ENCODE measurements around the gene TMEM82.

The TMEM82 gene

DNA sequence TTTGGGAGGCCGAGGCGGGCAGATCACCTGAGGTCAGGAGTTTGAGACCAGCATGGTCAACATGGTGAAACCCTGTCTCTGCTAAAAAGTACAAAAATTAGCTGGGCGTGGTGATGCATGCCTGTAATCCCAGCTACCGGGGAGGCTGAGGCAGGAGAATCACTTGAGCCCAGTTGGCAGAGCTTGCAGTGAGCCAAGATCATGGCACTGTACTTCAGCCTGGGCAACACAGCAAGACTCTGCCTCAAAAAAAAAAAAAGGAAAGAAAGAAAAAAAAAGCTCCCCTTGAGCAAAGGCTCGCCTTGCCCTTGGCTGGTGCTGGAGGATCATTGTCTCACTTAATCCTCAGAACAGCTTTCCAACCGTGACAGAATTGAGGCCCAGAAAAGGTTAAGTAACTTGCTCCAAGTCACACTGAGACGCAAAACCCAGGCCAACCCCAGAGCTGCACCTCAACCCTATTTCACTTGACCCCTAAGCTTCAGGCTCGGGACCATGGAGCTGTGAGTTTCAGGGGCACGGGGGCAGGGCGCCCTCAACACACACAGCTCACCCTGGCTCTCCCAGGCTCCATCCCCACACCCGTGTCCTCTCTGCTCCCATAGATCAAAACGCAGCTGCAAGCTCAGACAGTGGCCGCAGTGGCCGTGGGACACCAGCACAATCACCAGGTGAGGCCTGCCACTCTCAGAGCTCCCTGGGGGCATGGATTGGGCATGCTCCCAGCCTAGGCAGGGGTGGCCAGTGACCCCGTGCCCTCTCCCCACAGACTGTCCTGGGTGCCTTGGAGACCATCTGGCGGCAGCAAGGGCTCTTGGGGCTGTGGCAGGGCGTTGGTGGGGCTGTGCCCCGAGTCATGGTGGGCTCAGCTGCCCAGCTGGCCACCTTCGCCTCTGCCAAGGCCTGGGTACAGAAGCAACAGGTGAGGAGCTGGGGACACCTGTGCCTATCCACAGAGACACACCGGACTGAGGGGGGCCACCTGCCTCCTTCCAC lies 4.7 kb upstream of the TMEM82 start:
- Histone ChIP-seq H3K36me3 (ENCODE audit: control insufficient read depth in 2 of 2, insufficient read depth in 1 of 2, low read length in 2 of 2) (peaks cover 0 to 29% of the 10 kb centered on the region in 2 experiments; a peak in 1 of 3 replicates), H3K4me3 (ENCODE audit: low read depth, low read length) (no peak overlapping the region), H3K27ac (ENCODE audit: extremely low read depth, low read depth, low read length) (no peak overlapping the region), H3K4me1 (ENCODE audit: control insufficient read depth, insufficient read depth, low read length) (no peaks in the 10 kb centered on the region), H3K9me3 (ENCODE audit: control insufficient read depth, insufficient read depth, low read depth, low read length) (no peaks in the 10 kb centered on the region)
- POLR2A ChIA-PET: interaction anchor here (0.6 kb wide), 1 partner anchor 475 kb away, joined by 7 read pairs; no protein-coding TSS in a partner anchor
- CTCF ChIA-PET: interaction anchor here (0.6 kb wide), 1 partner anchor 147 kb away, joined by 3 read pairs; no protein-coding TSS in a partner anchor
- no peak for TF ChIP-seq ZNF560 (tag by site-specific recombination; IDR thresholded peaks at IDR 0.05; ENCODE audit: borderline replicate concordance)
- no peak for TF ChIP-seq ZNF146 (tag by site-specific recombination; IDR thresholded peaks at IDR 0.05)
- TF ChIP-seq ZFP37 (tag by site-specific recombination; IDR thresholded peaks at IDR 0.05): no peak
- TF ChIP-seq ZNF157 (tag by site-specific recombination; IDR thresholded peaks at IDR 0.05): no peak
- TF ChIP-seq, protein P1, sequence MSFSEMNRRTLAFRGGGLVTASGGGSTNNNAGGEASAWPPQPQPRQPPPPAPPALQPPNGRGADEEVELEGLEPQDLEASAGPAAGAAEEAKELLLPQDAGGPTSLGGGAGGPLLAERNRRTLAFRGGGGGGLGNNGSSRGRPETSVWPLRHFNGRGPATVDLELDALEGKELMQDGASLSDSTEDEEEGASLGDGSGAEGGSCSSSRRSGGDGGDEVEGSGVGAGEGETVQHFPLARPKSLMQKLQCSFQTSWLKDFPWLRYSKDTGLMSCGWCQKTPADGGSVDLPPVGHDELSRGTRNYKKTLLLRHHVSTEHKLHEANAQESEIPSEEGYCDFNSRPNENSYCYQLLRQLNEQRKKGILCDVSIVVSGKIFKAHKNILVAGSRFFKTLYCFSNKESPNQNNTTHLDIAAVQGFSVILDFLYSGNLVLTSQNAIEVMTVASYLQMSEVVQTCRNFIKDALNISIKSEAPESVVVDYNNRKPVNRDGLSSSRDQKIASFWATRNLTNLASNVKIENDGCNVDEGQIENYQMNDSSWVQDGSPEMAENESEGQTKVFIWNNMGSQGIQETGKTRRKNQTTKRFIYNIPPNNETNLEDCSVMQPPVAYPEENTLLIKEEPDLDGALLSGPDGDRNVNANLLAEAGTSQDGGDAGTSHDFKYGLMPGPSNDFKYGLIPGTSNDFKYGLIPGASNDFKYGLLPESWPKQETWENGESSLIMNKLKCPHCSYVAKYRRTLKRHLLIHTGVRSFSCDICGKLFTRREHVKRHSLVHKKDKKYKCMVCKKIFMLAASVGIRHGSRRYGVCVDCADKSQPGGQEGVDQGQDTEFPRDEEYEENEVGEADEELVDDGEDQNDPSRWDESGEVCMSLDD (tag by site-specific recombination; IDR thresholded peaks at IDR 0.05): no peak
- no peak for TF ChIP-seq ZNF114 (tag by site-specific recombination; IDR thresholded peaks at IDR 0.05)
- TF ChIP-seq ZNF600 (tag by site-specific recombination; IDR thresholded peaks at IDR 0.05): no peak
- no peak for TF ChIP-seq ZNF169 (tag by site-specific recombination; IDR thresholded peaks at IDR 0.05)
- TF ChIP-seq SP2 (tag by site-specific recombination; IDR thresholded peaks at IDR 0.05): no peak
- TF ChIP-seq ZNF140 (tag by site-specific recombination; IDR thresholded peaks at IDR 0.05): no peak
- TF ChIP-seq ZNF426 (tag by site-specific recombination; IDR thresholded peaks at IDR 0.05): no peak
- TF ChIP-seq ZNF654 (tag by site-specific recombination; IDR thresholded peaks at IDR 0.05; ENCODE audit: low read depth): no peak
- TF ChIP-seq, protein P2, sequence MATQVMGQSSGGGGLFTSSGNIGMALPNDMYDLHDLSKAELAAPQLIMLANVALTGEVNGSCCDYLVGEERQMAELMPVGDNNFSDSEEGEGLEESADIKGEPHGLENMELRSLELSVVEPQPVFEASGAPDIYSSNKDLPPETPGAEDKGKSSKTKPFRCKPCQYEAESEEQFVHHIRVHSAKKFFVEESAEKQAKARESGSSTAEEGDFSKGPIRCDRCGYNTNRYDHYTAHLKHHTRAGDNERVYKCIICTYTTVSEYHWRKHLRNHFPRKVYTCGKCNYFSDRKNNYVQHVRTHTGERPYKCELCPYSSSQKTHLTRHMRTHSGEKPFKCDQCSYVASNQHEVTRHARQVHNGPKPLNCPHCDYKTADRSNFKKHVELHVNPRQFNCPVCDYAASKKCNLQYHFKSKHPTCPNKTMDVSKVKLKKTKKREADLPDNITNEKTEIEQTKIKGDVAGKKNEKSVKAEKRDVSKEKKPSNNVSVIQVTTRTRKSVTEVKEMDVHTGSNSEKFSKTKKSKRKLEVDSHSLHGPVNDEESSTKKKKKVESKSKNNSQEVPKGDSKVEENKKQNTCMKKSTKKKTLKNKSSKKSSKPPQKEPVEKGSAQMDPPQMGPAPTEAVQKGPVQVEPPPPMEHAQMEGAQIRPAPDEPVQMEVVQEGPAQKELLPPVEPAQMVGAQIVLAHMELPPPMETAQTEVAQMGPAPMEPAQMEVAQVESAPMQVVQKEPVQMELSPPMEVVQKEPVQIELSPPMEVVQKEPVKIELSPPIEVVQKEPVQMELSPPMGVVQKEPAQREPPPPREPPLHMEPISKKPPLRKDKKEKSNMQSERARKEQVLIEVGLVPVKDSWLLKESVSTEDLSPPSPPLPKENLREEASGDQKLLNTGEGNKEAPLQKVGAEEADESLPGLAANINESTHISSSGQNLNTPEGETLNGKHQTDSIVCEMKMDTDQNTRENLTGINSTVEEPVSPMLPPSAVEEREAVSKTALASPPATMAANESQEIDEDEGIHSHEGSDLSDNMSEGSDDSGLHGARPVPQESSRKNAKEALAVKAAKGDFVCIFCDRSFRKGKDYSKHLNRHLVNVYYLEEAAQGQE (tag by site-specific recombination; IDR thresholded peaks at IDR 0.05): no peak
- TF ChIP-seq ZNF701 (tag by site-specific recombination; IDR thresholded peaks at IDR 0.05): no peak
- TF ChIP-seq ZBTB44 (tag by site-specific recombination; IDR thresholded peaks at IDR 0.05): no peak
- TF ChIP-seq, protein P3, sequence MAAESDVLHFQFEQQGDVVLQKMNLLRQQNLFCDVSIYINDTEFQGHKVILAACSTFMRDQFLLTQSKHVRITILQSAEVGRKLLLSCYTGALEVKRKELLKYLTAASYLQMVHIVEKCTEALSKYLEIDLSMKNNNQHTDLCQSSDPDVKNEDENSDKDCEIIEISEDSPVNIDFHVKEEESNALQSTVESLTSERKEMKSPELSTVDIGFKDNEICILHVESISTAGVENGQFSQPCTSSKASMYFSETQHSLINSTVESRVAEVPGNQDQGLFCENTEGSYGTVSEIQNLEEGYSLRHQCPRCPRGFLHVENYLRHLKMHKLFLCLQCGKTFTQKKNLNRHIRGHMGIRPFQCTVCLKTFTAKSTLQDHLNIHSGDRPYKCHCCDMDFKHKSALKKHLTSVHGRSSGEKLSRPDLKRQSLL (tag by site-specific recombination; IDR thresholded peaks at IDR 0.05): no peak
- no peak for TF ChIP-seq ZNF404 (tag by site-specific recombination; IDR thresholded peaks at IDR 0.05)
- TF ChIP-seq ZNF561 (tag by site-specific recombination; IDR thresholded peaks at IDR 0.05; ENCODE audit: borderline replicate concordance): no peak
- TF ChIP-seq ZNF623 (tag by site-specific recombination; IDR thresholded peaks at IDR 0.05): no peak
- TF ChIP-seq PRDM2 (tag by site-specific recombination; IDR thresholded peaks at IDR 0.05; ENCODE audit: borderline replicate concordance): no peak
- no peak for TF ChIP-seq ZNF155 (tag by site-specific recombination; IDR thresholded peaks at IDR 0.05)
- TF ChIP-seq ZNF341 (tag by site-specific recombination; IDR thresholded peaks at IDR 0.05; ENCODE audit: low read depth): no peak
